Large intestine (tissue), 3 donors: Measurements from ENCODE around the gene TBC1D19. TPM values are rescaled to one million over a fixed set of nuclear protein-coding genes. Genes with fewer than 3 reads are reported as not detected.
"Not testable (repeated sequence)": the region's sequence is repeated elsewhere in the genome, so short reads cannot be mapped to it uniquely, and the experiment has no call there.

Experiments used
- DNase-seq, 2 donors: peaks; one replicate each; pipeline versions ENCODE4 v3.0.0 to v3.0.0-alpha.2; 2013
- H3K27ac ChIP-seq: one replicate; pipeline ENCODE4 v1.5.1; 2013; ENCODE audit warnings: low read length
- H3K27me3 ChIP-seq: 2 replicates; pipeline ENCODE4 v1.6.1; 2013; ENCODE audit warnings: low read length; ENCODE audit not compliant: control insufficient read depth, insufficient read depth
- H3K36me3 ChIP-seq: 2 replicates; pipeline ENCODE4 v1.6.1; 2013; ENCODE audit warnings: low read length; ENCODE audit not compliant: control insufficient read depth, insufficient read depth
- H3K4me1 ChIP-seq: one replicate; pipeline ENCODE4 v1.6.1; 2013; ENCODE audit warnings: low read length; ENCODE audit not compliant: control insufficient read depth, insufficient read depth
- H3K4me3 ChIP-seq: one replicate; pipeline ENCODE4 v1.5.1; 2013; ENCODE audit warnings: low read length
- H3K9me3 ChIP-seq: one replicate; pipeline ENCODE4 v1.6.1; 2013; ENCODE audit warnings: mild to moderate bottlenecking, low read depth, low read length, moderate library complexity; ENCODE audit not compliant: control insufficient read depth
- WGBS: methylation state at CpG from one replicate; pipeline ENCODE4 v1.1.5; 2013; ENCODE audit warnings: low lambda C conversion rate; ENCODE audit not compliant: insufficient coverage; 5-methylcytosine and 5-hydroxymethylcytosine counted together
- polyA plus RNA-seq: library from polyadenylated mRNA; unstranded; fragments of 120-200 nt; gene quantifications from one replicate; pipeline ENCODE4 v1.2.1, GENCODE V29; 2013

Gene TBC1D19
- polyA plus RNA-seq, 1 donor: 8.6 TPM

- no peaks in the 10 kb centered on the region for H3K4me1 ChIP-seq
- H3K4me3 ChIP-seq: no peak overlapping the region
- H3K27me3 ChIP-seq: no peaks in the 10 kb centered on the region
Observed at GRCh38 chr4:26663888-26664287, 80.0 kb downstream of the TBC1D19 start.

GRCh38 chr4:26670903-26671537 is 87.1 kb downstream of the TBC1D19 start:
- Histone ChIP-seq H3K27ac (no peak overlapping the region), H3K9me3 (no peaks in the 10 kb centered on the region), H3K4me3 (no peak overlapping the region), H3K27me3 (no peaks in the 10 kb centered on the region), H3K4me1 (no peaks in the 10 kb centered on the region), H3K36me3 (no peaks in the 10 kb centered on the region)
- WGBS: 100% methylated on average over 1 of the region's 2 CpGs
- no peak for DNase-seq

More at GRCh38 chr4:26663888-26664287, 80.0 kb downstream of the TBC1D19 start:
- no peak for DNase-seq
- Histone ChIP-seq H3K27ac (no peak overlapping the region), H3K9me3 (no peaks in the 10 kb centered on the region), H3K36me3 (peaks cover 12% of the 10 kb centered on the region)

- peaks cover 11% of the 10 kb centered on the region for H3K36me3 ChIP-seq
- not testable (repeated sequence) for H3K4me1 ChIP-seq, H3K4me3 ChIP-seq, DNase-seq, H3K27ac ChIP-seq, H3K9me3 ChIP-seq, H3K27me3 ChIP-seq
- WGBS: no CpG with 5 or more reads among the region's 1 CpG
Observed at GRCh38 chr4:26679040-26679695, 95.3 kb downstream of the TBC1D19 start.

- H3K36me3 ChIP-seq: peaks cover 10% of the 10 kb centered on the region
- WGBS: no CpG with 5 or more reads among the region's 3 CpGs
- H3K4me1 ChIP-seq: no peaks in the 10 kb centered on the region
- H3K9me3 ChIP-seq: peaks cover 4% of the 10 kb centered on the region
- no peak for DNase-seq
- H3K27ac ChIP-seq: no peak overlapping the region
- no peaks in the 10 kb centered on the region for H3K27me3 ChIP-seq
- no peak overlapping the region for H3K4me3 ChIP-seq
Observed at GRCh38 chr4:26682436-26682835, 98.6 kb downstream of the TBC1D19 start.

GRCh38 chr4:26685250-26685649 is 101.4 kb downstream of the TBC1D19 start:
- no peaks in the 10 kb centered on the region for H3K9me3 ChIP-seq
- no peak for DNase-seq
- WGBS: no CpG with 5 or more reads among the region's 1 CpG

GRCh38 chr4:26687728-26688127 is 103.8 kb downstream of the TBC1D19 start:
- DNase-seq: no peak
- Histone ChIP-seq H3K27me3 (no peaks in the 10 kb centered on the region), H3K4me1 (no peaks in the 10 kb centered on the region), H3K27ac (no peak overlapping the region), H3K9me3 (no peaks in the 10 kb centered on the region), H3K4me3 (no peak overlapping the region), H3K36me3 (peaks cover 3% of the 10 kb centered on the region)
- WGBS: 93% methylated on average over 2 of the region's 2 CpGs

More at GRCh38 chr4:26685250-26685649, 101.4 kb downstream of the TBC1D19 start:
- Histone ChIP-seq H3K4me1 (no peaks in the 10 kb centered on the region), H3K27ac (no peak overlapping the region), H3K4me3 (no peak overlapping the region), H3K36me3 (peaks cover 3% of the 10 kb centered on the region), H3K27me3 (no peaks in the 10 kb centered on the region)

- Histone ChIP-seq H3K36me3 (no peaks in the 10 kb centered on the region), H3K4me1 (no peaks in the 10 kb centered on the region), H3K27ac (no peak overlapping the region), H3K4me3 (no peak overlapping the region), H3K27me3 (no peaks in the 10 kb centered on the region), H3K9me3 (no peaks in the 10 kb centered on the region)
- WGBS: no CpG with 5 or more reads among the region's 3 CpGs
- no peak for DNase-seq
Observed at GRCh38 chr4:26690506-26690905, 106.6 kb downstream of the TBC1D19 start.

GRCh38 chr4:26692014-26692726 is 108.3 kb downstream of the TBC1D19 start:
- H3K27ac ChIP-seq: no peak overlapping the region
- H3K4me1 ChIP-seq: no peaks in the 10 kb centered on the region
- DNase-seq: no peak
- no peaks in the 10 kb centered on the region for H3K36me3 ChIP-seq
- no peaks in the 10 kb centered on the region for H3K9me3 ChIP-seq
- no peak overlapping the region for H3K4me3 ChIP-seq
- no peaks in the 10 kb centered on the region for H3K27me3 ChIP-seq
- no CpG with 5 or more reads among the region's 4 CpGs for WGBS

- H3K4me1 ChIP-seq, DNase-seq, H3K27me3 ChIP-seq, H3K27ac ChIP-seq, H3K9me3 ChIP-seq, H3K4me3 ChIP-seq, H3K36me3 ChIP-seq: not testable (repeated sequence)
- WGBS: no CpG with 5 or more reads among the region's 13 CpGs
Observed at GRCh38 chr4:26694131-26694530, 110.2 kb downstream of the TBC1D19 start.

- H3K27me3 ChIP-seq: no peaks in the 10 kb centered on the region
- no peaks in the 10 kb centered on the region for H3K4me1 ChIP-seq
- 80% methylated on average over 1 of the region's 1 CpG for WGBS
- no peaks in the 10 kb centered on the region for H3K9me3 ChIP-seq
- DNase-seq: no peak
- no peaks in the 10 kb centered on the region for H3K36me3 ChIP-seq
- H3K27ac ChIP-seq: no peak overlapping the region
- H3K4me3 ChIP-seq: no peak overlapping the region
Observed at GRCh38 chr4:26700110-26700509, 116.2 kb downstream of the TBC1D19 start.
